ENCODE results near the gene IFI6.

GRCh38 chr1:27669876-27670275, 2.1 kb downstream of the IFI6 start:
- TF ChIP-seq, protein P1, sequence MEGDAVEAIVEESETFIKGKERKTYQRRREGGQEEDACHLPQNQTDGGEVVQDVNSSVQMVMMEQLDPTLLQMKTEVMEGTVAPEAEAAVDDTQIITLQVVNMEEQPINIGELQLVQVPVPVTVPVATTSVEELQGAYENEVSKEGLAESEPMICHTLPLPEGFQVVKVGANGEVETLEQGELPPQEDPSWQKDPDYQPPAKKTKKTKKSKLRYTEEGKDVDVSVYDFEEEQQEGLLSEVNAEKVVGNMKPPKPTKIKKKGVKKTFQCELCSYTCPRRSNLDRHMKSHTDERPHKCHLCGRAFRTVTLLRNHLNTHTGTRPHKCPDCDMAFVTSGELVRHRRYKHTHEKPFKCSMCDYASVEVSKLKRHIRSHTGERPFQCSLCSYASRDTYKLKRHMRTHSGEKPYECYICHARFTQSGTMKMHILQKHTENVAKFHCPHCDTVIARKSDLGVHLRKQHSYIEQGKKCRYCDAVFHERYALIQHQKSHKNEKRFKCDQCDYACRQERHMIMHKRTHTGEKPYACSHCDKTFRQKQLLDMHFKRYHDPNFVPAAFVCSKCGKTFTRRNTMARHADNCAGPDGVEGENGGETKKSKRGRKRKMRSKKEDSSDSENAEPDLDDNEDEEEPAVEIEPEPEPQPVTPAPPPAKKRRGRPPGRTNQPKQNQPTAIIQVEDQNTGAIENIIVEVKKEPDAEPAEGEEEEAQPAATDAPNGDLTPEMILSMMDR (conservative IDR thresholded peaks at IDR 0.05 in 1 of 2, IDR thresholded peaks at IDR 0.05 in 1 of 2; ENCODE audit: low read depth in 1 of 2, low read length in 2 of 2), result no peak
- TF ChIP-seq EZH2 (IDR thresholded peaks at IDR 0.05; ENCODE audit: low read length, missing control alignments), result no peak

Measured in fibroblast of lung (primary cell).